GM10266 (cell line): ENCODE results near the gene ERC2.

Experiments used
- DNase-seq: peaks from one replicate; pipeline ENCODE4 v3.0.0; 2012; ENCODE audit errors: extremely low spot score
- TF ChIP-seq, protein P1 (sequence below): IDR thresholded peaks from 2 replicates; pipeline ENCODE4 v1.5.1; 2012; ENCODE audit warnings: mild to moderate bottlenecking, low read depth; ENCODE audit not compliant: control insufficient read depth, insufficient read depth; ENCODE audit errors: missing control alignments

Gene ERC2

GRCh38 chr3:55894605-55895004 lies 573.7 kb downstream of the ERC2 start:
- TF ChIP-seq, protein P1, sequence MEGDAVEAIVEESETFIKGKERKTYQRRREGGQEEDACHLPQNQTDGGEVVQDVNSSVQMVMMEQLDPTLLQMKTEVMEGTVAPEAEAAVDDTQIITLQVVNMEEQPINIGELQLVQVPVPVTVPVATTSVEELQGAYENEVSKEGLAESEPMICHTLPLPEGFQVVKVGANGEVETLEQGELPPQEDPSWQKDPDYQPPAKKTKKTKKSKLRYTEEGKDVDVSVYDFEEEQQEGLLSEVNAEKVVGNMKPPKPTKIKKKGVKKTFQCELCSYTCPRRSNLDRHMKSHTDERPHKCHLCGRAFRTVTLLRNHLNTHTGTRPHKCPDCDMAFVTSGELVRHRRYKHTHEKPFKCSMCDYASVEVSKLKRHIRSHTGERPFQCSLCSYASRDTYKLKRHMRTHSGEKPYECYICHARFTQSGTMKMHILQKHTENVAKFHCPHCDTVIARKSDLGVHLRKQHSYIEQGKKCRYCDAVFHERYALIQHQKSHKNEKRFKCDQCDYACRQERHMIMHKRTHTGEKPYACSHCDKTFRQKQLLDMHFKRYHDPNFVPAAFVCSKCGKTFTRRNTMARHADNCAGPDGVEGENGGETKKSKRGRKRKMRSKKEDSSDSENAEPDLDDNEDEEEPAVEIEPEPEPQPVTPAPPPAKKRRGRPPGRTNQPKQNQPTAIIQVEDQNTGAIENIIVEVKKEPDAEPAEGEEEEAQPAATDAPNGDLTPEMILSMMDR = no peak
- DNase-seq = no peak

- DNase-seq = no peak
- TF ChIP-seq, protein P1 = no peak
These were observed 575.1 kb downstream of the ERC2 start for GRCh38 chr3:55893045-55893664.

GRCh38 chr3:55891106-55891505 lies 577.2 kb downstream of the ERC2 start:
- TF ChIP-seq, protein P1 = no peak
- no peak for DNase-seq

DNA sequence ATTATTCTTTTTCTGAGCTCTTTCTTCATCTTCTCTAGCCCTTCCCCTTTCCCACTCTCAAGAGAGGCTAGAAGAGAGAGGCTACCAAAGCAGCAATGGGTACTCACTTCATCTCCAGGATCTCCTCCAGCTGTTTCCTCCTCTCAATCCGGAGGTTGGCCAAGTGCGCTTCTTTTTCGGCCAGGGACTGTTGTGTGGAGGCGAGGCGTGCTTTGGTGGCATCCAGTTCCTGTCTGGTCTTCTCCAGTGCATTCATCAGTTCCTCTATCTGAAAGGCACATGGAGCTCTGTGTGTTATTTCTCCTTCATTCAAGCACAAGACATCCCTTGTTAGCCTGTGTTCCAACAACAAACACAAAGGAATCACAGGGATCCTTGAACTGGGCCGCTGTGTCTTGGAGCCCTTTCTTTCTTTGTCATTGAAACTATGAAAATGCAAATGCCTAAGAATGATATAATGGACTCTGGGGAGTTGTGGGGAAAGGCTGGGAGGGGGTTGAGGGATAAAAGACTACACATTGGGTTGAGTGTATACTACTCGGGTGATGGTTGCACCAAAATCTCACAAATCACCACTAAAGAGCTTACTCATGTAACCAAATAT lies 579.9 kb downstream of the ERC2 start:
- TF ChIP-seq, protein P1 = no peak
- DNase-seq = no peak

DNA sequence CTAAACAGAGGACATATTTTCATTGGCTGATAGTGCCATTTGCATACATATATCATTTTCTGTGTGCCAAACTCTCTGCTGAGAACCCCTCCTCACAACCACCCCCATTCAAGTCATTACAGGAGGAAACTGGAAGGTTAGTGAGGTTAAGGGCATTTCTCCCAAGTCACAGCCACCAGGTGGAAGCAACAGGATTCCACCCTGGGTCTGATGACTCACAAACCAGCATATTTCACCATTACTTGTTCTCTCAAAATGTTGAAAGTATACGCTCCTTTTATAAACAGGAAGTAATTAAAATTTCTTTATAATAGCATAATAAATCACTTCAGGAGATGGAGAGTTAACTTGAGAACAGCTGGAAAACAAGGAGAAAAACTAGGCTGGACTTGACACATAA lies 582.5 kb downstream of the ERC2 start:
- DNase-seq = no peak
- TF ChIP-seq, protein P1 = no peak

DNA sequence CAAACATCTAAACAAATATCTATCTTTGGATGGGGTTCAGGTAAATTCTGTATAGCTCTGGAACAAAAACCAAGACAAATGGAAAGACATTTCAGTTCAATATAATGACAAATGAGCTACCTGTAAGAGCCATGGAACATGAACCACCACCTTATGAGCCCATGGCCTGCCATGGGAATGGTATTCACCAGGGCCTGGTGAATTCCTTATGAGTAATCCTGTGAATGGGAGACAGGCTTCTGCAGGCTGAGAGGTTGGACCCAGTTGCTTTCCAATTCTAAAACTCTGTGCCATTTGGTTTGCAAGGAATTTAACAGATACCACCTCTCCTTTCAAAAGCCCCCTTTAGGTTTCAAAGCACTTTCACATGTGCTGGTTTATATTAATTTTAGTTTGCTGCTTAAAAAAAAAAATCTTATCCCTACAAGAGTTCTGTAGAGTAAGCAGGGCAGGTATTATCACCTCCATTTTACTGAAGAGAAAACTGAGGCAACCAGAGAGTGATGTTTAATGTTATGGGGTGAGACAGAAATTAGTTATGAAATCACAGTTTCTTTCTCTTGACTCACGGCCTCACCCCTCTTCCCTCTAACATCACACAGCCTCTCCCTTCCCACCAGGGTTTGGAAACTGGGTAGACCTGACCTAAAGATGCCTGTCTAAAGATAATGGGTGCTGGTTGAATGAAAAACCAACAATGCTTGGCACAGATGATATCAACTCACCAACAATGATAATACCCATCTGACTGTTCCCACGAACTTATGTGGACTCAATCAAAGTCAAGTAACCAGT lies 583.6 kb downstream of the ERC2 start:
- DNase-seq = no peak
- TF ChIP-seq, protein P1 = no peak

DNA sequence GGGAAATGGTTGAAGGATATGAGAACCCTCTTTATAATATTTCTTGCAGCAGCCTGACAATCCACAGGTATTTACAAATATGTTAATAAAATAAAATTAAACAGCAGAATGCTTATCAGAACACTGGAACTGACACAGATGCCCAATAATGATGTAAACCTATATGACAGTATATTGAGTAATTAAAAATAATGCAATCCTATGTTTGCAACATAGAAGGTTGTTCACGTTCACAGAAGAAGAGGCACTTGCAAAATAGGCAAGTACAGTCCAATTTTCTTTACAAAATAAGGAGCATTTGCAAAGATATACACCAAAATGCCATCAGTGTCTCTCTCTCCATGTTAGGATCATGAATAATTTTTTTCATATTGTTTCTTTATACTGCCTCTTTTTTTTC lies 584.2 kb downstream of the ERC2 start:
- no peak for DNase-seq
- TF ChIP-seq, protein P1 = no peak
